GM23248 (cell line): ENCODE results near the gene SLC30A7.

Experiments used
- EZH2 ChIP-seq: fragments of 200-600 bp; sonication (generic); IDR thresholded peaks from 2 replicates; pipeline ENCODE4 v1.6.1; 2018; ENCODE audit warnings: antibody characterized with exemption, mild to moderate bottlenecking; ENCODE audit not compliant: insufficient read depth, poor library complexity, severe bottlenecking
- EZH2phosphoT487 ChIP-seq: fragments of 200-600 bp; sonication (generic); IDR thresholded peaks from 2 replicates; pipeline ENCODE4 v1.6.1; 2018; ENCODE audit warnings: antibody characterized with exemption, moderate library complexity, mild to moderate bottlenecking, low read depth; ENCODE audit not compliant: insufficient read depth

- TF ChIP-seq EZH2 (no peak), EZH2phosphoT487 (no peak)
These were observed 29.0 kb upstream of the SLC30A7 start for GRCh38 chr1:100866901-100867206.
